Rectal smooth muscle tissue (tissue), 1 donor: ENCODE data around the gene EFNA5.

Experiments used
- H3K27ac ChIP-seq: one replicate; pipeline ENCODE4 v1.7.0; 2013; ENCODE audit warnings: low read depth, low read length, inconsistent platforms
- H3K27me3 ChIP-seq: one replicate; pipeline ENCODE4 v1.7.0; 2013; ENCODE audit warnings: low read length; ENCODE audit not compliant: control insufficient read depth, insufficient read depth
- H3K36me3 ChIP-seq: one replicate; pipeline ENCODE4 v1.7.0; 2013; ENCODE audit warnings: low read length; ENCODE audit not compliant: control insufficient read depth, insufficient read depth
- H3K4me1 ChIP-seq: one replicate; pipeline ENCODE4 v1.7.0; 2013; ENCODE audit warnings: low read length; ENCODE audit not compliant: control insufficient read depth, insufficient read depth
- H3K4me3 ChIP-seq: one replicate; pipeline ENCODE4 v1.7.0; 2013; ENCODE audit warnings: low read length
- H3K9ac ChIP-seq: one replicate; pipeline ENCODE4 v1.7.0; 2013; ENCODE audit warnings: low read length

EFNA5 gene

DNA sequence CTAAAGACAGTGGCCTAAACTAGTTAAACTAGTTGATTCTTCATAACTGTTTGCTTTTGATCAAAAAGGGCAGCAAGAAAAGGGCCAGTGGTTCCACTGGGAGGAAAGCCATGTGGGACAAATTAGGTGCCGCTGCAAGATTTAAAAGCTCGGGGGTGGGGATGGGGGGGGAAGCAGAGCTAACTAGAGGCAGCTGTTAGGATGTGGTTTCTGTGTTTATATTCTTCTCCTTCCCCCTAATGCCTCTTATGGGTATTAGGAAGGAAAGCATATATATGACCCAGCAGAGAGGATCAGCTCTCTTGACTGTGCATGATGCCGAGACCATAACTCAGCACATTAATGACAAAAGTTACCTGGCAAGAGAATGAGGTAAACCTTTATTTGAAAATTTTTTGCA, 65.7 kb downstream of the EFNA5 start:
- Histone ChIP-seq H3K36me3 (no peaks in the 10 kb centered on the region), H3K27me3 (no peaks in the 10 kb centered on the region), H3K27ac (no peak overlapping the region), H3K4me1 (no peaks in the 10 kb centered on the region), H3K4me3 (no peak overlapping the region), H3K9ac (no peak overlapping the region)

- no peak overlapping the region for H3K9ac ChIP-seq
- H3K4me1 ChIP-seq = no peaks in the 10 kb centered on the region
- H3K36me3 ChIP-seq = no peaks in the 10 kb centered on the region
- H3K27me3 ChIP-seq = no peaks in the 10 kb centered on the region
- no peak overlapping the region for H3K27ac ChIP-seq
- H3K4me3 ChIP-seq = no peak overlapping the region
Observed at GRCh38 chr5:107604146-107604910, 66.4 kb downstream of the EFNA5 start.

GRCh38 chr5:107603349-107603748, 67.4 kb downstream of the EFNA5 start:
- Histone ChIP-seq H3K36me3 (no peaks in the 10 kb centered on the region), H3K27me3 (no peaks in the 10 kb centered on the region), H3K9ac (no peak overlapping the region), H3K27ac (no peak overlapping the region), H3K4me1 (no peaks in the 10 kb centered on the region), H3K4me3 (no peak overlapping the region)

- H3K4me3 ChIP-seq = no peak overlapping the region
- no peaks in the 10 kb centered on the region for H3K4me1 ChIP-seq
- H3K27ac ChIP-seq = no peak overlapping the region
- no peak overlapping the region for H3K9ac ChIP-seq
- no peaks in the 10 kb centered on the region for H3K36me3 ChIP-seq
- H3K27me3 ChIP-seq = no peaks in the 10 kb centered on the region
Observed at GRCh38 chr5:107602896-107603295, 67.8 kb downstream of the EFNA5 start.

- Histone ChIP-seq H3K27ac (no peak overlapping the region), H3K9ac (no peak overlapping the region), H3K4me3 (no peak overlapping the region), H3K4me1 (no peaks in the 10 kb centered on the region), H3K27me3 (no peaks in the 10 kb centered on the region), H3K36me3 (no peaks in the 10 kb centered on the region)
Observed at GRCh38 chr5:107601076-107601475, 69.7 kb downstream of the EFNA5 start.

DNA sequence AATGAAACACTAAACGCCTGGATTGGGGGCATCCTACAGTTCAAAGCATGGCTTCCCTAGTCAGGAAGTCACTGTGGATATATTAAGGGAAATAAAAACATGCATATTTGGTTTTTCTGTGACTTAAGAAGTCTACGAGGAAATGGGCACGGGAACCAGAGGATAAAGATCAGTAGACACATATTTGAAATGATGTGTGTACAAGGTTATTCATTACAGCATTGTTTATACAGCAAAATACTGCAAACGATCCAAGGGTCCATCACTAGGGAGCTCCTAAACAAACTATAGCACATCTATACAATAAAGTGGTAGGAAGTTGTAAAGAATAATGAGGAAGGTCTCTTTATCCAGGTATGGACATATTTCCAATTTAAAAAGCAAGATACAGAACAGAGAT, 71.8 kb downstream of the EFNA5 start:
- Histone ChIP-seq H3K27me3 (no peaks in the 10 kb centered on the region), H3K4me3 (no peak overlapping the region), H3K4me1 (no peaks in the 10 kb centered on the region), H3K9ac (no peak overlapping the region), H3K36me3 (no peaks in the 10 kb centered on the region), H3K27ac (no peak overlapping the region)

DNA sequence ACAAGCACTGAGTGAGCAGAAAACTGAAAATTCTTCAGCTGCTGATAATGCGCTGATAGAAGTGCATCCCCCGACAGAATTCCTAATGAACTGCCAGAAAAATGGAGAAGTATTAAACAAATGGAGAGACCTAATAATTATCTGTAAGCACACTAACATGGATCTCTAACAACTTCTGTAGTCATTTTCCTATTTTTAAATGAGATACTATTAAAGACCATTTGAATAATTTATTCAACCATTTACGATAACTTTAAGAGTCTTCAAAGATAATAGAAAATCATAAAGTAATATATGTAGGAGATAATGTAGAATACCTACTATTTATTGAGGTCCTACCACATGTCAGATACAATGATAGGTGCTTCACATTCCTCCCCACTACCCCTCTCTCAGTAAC, 72.9 kb downstream of the EFNA5 start:
- Histone ChIP-seq H3K27ac (no peak overlapping the region), H3K9ac (no peak overlapping the region), H3K36me3 (no peaks in the 10 kb centered on the region), H3K4me3 (no peak overlapping the region), H3K4me1 (no peaks in the 10 kb centered on the region), H3K27me3 (no peaks in the 10 kb centered on the region)

GRCh38 chr5:107597247-107597646, 73.5 kb downstream of the EFNA5 start:
- H3K4me3 ChIP-seq = no peak overlapping the region
- no peak overlapping the region for H3K9ac ChIP-seq
- no peaks in the 10 kb centered on the region for H3K4me1 ChIP-seq
- H3K27ac ChIP-seq = no peak overlapping the region
- no peaks in the 10 kb centered on the region for H3K36me3 ChIP-seq
- H3K27me3 ChIP-seq = no peaks in the 10 kb centered on the region

DNA sequence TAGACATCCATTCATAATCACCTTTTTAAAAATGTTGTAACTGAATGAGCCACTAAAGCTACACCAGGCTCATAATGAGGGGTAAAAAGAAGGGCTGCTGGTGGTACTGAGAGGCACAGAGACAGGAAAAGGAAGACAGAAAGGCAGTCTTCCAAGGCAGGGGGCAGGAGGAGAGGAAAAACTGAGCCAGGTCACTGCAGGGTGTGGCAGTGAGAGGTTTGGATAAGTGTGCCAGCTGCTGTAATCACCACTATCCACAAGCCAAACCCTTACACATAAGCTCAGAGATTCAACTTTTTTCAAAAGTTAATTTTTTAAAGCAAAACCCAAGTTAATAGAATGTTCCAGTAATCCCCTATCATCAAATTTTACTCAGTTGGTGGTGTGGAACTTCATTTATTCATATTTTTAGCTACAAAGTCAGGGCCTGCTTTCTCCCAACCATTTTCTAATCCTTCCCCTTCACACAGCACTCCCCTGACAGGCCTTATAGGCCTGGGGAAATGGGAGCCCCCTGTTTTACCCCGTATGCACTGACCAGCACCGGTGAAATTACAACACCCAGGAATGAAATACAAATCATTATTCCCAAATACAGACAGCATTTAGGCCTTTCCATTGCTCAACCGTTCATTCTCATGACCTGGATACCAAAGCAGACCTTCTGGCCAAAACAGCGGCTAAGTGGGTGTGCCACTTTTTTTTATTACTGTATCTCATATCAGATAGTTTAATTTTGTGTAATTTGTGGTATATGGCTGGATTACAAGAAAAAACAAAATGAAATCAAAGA, 76.3 kb downstream of the EFNA5 start:
- Histone ChIP-seq H3K27me3 (no peaks in the 10 kb centered on the region), H3K36me3 (no peaks in the 10 kb centered on the region), H3K27ac (no peak overlapping the region), H3K4me1 (no peaks in the 10 kb centered on the region), H3K4me3 (no peak overlapping the region), H3K9ac (no peak overlapping the region)

GRCh38 chr5:107593009-107593408, 77.7 kb downstream of the EFNA5 start:
- Histone ChIP-seq H3K4me3 (no peak overlapping the region), H3K27me3 (no peaks in the 10 kb centered on the region), H3K27ac (no peak overlapping the region), H3K4me1 (no peaks in the 10 kb centered on the region), H3K36me3 (no peaks in the 10 kb centered on the region), H3K9ac (no peak overlapping the region)

- Histone ChIP-seq H3K9ac (no peak overlapping the region), H3K27ac (no peak overlapping the region), H3K4me1 (no peaks in the 10 kb centered on the region), H3K27me3 (no peaks in the 10 kb centered on the region), H3K36me3 (no peaks in the 10 kb centered on the region), H3K4me3 (no peak overlapping the region)
Observed at GRCh38 chr5:107592515-107592914, 78.2 kb downstream of the EFNA5 start.

- H3K4me1 ChIP-seq = no peaks in the 10 kb centered on the region
- no peaks in the 10 kb centered on the region for H3K36me3 ChIP-seq
- H3K27ac ChIP-seq = no peak overlapping the region
- H3K27me3 ChIP-seq = no peaks in the 10 kb centered on the region
- no peak overlapping the region for H3K4me3 ChIP-seq
- no peak overlapping the region for H3K9ac ChIP-seq
Observed at GRCh38 chr5:107590686-107591085, 80.1 kb downstream of the EFNA5 start.
